Endodermal cell (in vitro differentiated cells): ENCODE results near the gene IDH3G. TPM values are rescaled to one million over a fixed set of nuclear protein-coding genes. Genes with fewer than 3 reads are reported as not detected.
A peak's percentile ranks its signal among the peaks of the same experiment; 100 is the strongest.

Source experiments
- DNase-seq: peaks from one replicate; pipeline ENCODE4 v3.0.0-alpha.2; 2017
- H3K27ac ChIP-seq: 2 replicates; pipeline ENCODE4 v1.5.1; 2013; ENCODE audit warnings: mild to moderate bottlenecking, low read depth, low read length, moderate library complexity
- H3K27me3 ChIP-seq: 2 replicates; pipeline ENCODE4 v1.6.1; 2013; ENCODE audit warnings: mild to moderate bottlenecking, low read length, moderate library complexity; ENCODE audit not compliant: insufficient read depth, control insufficient read depth, poor library complexity, severe bottlenecking
- H3K36me3 ChIP-seq: 2 replicates; pipeline ENCODE4 v1.7.0; 2013; ENCODE audit warnings: mild to moderate bottlenecking, low read length, moderate library complexity; ENCODE audit not compliant: control insufficient read depth, insufficient read depth
- H3K4me1 ChIP-seq: one replicate; pipeline ENCODE4 v1.7.0; 2013; ENCODE audit warnings: low read length; ENCODE audit not compliant: control insufficient read depth, insufficient read depth
- H3K4me3 ChIP-seq: 2 replicates; pipeline ENCODE4 v1.5.1; 2013; ENCODE audit warnings: mild to moderate bottlenecking, low read length, moderate library complexity
- H3K9ac ChIP-seq: 2 replicates; pipeline ENCODE4 v1.6.1; 2013; ENCODE audit warnings: mild to moderate bottlenecking, low read length, moderate library complexity; ENCODE audit not compliant: poor library complexity, severe bottlenecking; ENCODE audit errors: extremely low read depth
- H3K9me3 ChIP-seq: 2 replicates; pipeline ENCODE4 v1.6.1; 2013; ENCODE audit warnings: mild to moderate bottlenecking, low read length, moderate library complexity; ENCODE audit not compliant: control insufficient read depth
- H3K27ac Mint-ChIP-seq: 2 replicates; pipeline ENCODE4 v1.8.0; 2020; ENCODE audit warnings: mixed read lengths
- H3K27me3 Mint-ChIP-seq: 2 replicates; pipeline ENCODE4 v1.8.0; 2021; ENCODE audit warnings: mild to moderate bottlenecking, mixed read lengths; ENCODE audit not compliant: insufficient read depth
- H3K36me3 Mint-ChIP-seq: 2 replicates; pipeline ENCODE4 v1.8.0; 2020; ENCODE audit warnings: low read depth, mixed read lengths
- H3K4me1 Mint-ChIP-seq: 2 replicates; pipeline ENCODE4 v1.8.0; 2020; ENCODE audit warnings: mixed read lengths
- H3K4me3 Mint-ChIP-seq: 2 replicates; pipeline ENCODE4 v1.8.0; 2020; ENCODE audit warnings: mild to moderate bottlenecking, moderate library complexity, mixed read lengths
- H3K9me3 Mint-ChIP-seq: 2 replicates; pipeline ENCODE4 v1.8.0; 2020; ENCODE audit warnings: mild to moderate bottlenecking, mixed read lengths
- CTCF ChIP-seq: fragments of 200-600 bp; sonication (generic); conservative IDR thresholded peaks from 2 replicates; pipeline ENCODE4 v1.5.0; 2021; ENCODE audit warnings: antibody characterized with exemption, mild to moderate bottlenecking
- WGBS, 2 experiments: methylation state at CpG; one replicate each; pipeline versions ENCODE4 v1.1.5 to v1.1.7; 2013; ENCODE audit warnings: missing lambda C conversion rate in 2 of 2, mixed read lengths in 1 of 2; ENCODE audit not compliant: insufficient coverage in 1 of 2, insufficient read length in 1 of 2; 5-methylcytosine and 5-hydroxymethylcytosine counted together
- total RNA-seq, 2 donors: library from RNA; stranded (reverse); fragmentation: NEBNext Ultra II Directional in 1 of 2; extraction: Animal tissue kit (Norgen Biotek cat#: 25700) in 1 of 2; gene quantifications; 2 replicates in 1 of 2; 3 replicates in 1 of 2; pipeline ENCODE4 v1.2.1, GENCODE V29; 2021

Gene IDH3G
- total RNA-seq, 2 donors from 2014 or later = 39.5 to 45.0 TPM

GRCh38 chrX:153824348-153824747 is 30.2 kb upstream of the IDH3G start:
- Histone ChIP-seq H3K36me3 (no peaks in the 10 kb centered on the region), H3K4me3 (no peak overlapping the region), H3K9ac (no peak overlapping the region), H3K27ac (no peak overlapping the region), H3K4me1 (no peaks in the 10 kb centered on the region), H3K9me3 (no peaks in the 10 kb centered on the region), H3K27me3 (no peaks in the 10 kb centered on the region)
- 98 to 100% methylated on average over 4 to 10 of the region's 10 CpGs for WGBS, 2 experiments
- peaks cover 67% of the 10 kb centered on the region for H3K9me3 Mint-ChIP-seq
- no peaks in the 10 kb centered on the region for H3K27me3 Mint-ChIP-seq
- peak; percentile 29 for DNase-seq
- no peak overlapping the region for H3K27ac Mint-ChIP-seq
- H3K36me3 Mint-ChIP-seq = peaks cover 5% of the 10 kb centered on the region
- H3K4me3 Mint-ChIP-seq = no peak overlapping the region
- peaks cover 15% of the 10 kb centered on the region for H3K4me1 Mint-ChIP-seq
- no peak for TF ChIP-seq CTCF

- Histone ChIP-seq H3K27ac (no peak overlapping the region), H3K27me3 (no peaks in the 10 kb centered on the region), H3K4me3 (no peak overlapping the region), H3K4me1 (no peaks in the 10 kb centered on the region), H3K36me3 (no peaks in the 10 kb centered on the region), H3K9me3 (no peaks in the 10 kb centered on the region), H3K9ac (no peak overlapping the region)
- Mint-ChIP-seq H3K4me3 (no peak overlapping the region), H3K36me3 (no peaks in the 10 kb centered on the region), H3K9me3 (peaks cover 71% of the 10 kb centered on the region), H3K4me1 (peaks cover 3% of the 10 kb centered on the region), H3K27me3 (no peaks in the 10 kb centered on the region), H3K27ac (peak overlapping the region; percentile 26)
- DNase-seq = no peak
- WGBS, 2 experiments = 84 to 93% methylated on average over 2 to 9 of the region's 9 CpGs
- TF ChIP-seq CTCF = no peak
These were observed 26.9 kb upstream of the IDH3G start for GRCh38 chrX:153821066-153821465.

GRCh38 chrX:153820601-153821000 is 26.4 kb upstream of the IDH3G start:
- WGBS, 2 experiments = 73 to 93% methylated on average over 3 to 7 of the region's 7 CpGs
- Mint-ChIP-seq H3K27me3 (no peaks in the 10 kb centered on the region), H3K9me3 (peaks cover 67% of the 10 kb centered on the region), H3K4me1 (peaks cover 3% of the 10 kb centered on the region), H3K36me3 (no peaks in the 10 kb centered on the region), H3K4me3 (no peak overlapping the region), H3K27ac (no peak overlapping the region)
- no peaks in the 10 kb centered on the region for H3K27me3 ChIP-seq
- no peak overlapping the region for H3K27ac ChIP-seq
- no peak for TF ChIP-seq CTCF
- H3K9me3 ChIP-seq = no peaks in the 10 kb centered on the region
- peak; percentile 42 for DNase-seq
- H3K4me3 ChIP-seq = no peak overlapping the region
- no peak overlapping the region for H3K9ac ChIP-seq
- H3K4me1 ChIP-seq = no peaks in the 10 kb centered on the region
- H3K36me3 ChIP-seq = no peaks in the 10 kb centered on the region
